VCaP (cell line): ENCODE data around the gene TMIE.
"Not testable (repeated sequence)": the region's sequence is repeated elsewhere in the genome, so short reads cannot be mapped to it uniquely, and the experiment has no call there.

ENCODE experiments used
- H3K27ac ChIP-seq: fragments of 450-650 bp; 2 replicates; pipeline ENCODE4 v1.5.1; 2017
- TF ChIP-seq, protein P1 (sequence below): fragments of 450-650 bp; conservative IDR thresholded peaks from 2 replicates; pipeline ENCODE4 v1.5.1; 2017; ENCODE audit warnings: mild to moderate bottlenecking, moderate library complexity

TMIE gene

DNA sequence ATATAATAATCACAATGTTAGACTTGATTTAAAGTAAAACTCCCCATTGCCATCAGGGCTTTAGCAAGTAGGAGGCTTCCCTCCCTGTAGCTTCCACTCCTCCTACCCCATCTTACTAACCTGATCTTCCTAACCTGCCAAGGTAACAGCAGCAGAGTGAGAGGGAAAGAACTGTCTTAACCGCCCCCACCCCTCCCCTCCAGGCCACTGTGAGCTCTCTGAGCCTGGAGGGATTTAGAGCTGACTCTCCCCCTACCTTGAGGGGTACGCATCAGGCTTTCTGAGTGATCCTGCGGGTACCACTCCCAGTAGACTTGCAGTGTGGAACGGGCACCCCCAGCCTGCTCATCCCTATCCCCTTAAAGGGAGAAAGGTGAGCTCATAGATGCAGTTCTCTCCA lies 27.8 kb downstream of the TMIE start:
- H3K27ac ChIP-seq = no peak overlapping the region
- TF ChIP-seq, protein P1, sequence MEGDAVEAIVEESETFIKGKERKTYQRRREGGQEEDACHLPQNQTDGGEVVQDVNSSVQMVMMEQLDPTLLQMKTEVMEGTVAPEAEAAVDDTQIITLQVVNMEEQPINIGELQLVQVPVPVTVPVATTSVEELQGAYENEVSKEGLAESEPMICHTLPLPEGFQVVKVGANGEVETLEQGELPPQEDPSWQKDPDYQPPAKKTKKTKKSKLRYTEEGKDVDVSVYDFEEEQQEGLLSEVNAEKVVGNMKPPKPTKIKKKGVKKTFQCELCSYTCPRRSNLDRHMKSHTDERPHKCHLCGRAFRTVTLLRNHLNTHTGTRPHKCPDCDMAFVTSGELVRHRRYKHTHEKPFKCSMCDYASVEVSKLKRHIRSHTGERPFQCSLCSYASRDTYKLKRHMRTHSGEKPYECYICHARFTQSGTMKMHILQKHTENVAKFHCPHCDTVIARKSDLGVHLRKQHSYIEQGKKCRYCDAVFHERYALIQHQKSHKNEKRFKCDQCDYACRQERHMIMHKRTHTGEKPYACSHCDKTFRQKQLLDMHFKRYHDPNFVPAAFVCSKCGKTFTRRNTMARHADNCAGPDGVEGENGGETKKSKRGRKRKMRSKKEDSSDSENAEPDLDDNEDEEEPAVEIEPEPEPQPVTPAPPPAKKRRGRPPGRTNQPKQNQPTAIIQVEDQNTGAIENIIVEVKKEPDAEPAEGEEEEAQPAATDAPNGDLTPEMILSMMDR = no peak

- no peak overlapping the region for H3K27ac ChIP-seq
- TF ChIP-seq, protein P1 = no peak
These were observed 29.6 kb downstream of the TMIE start for GRCh38 chr3:46730819-46731218.

GRCh38 chr3:46731795-46732194 lies 30.6 kb downstream of the TMIE start:
- no peak overlapping the region for H3K27ac ChIP-seq
- TF ChIP-seq, protein P1 = no peak

- no peak overlapping the region for H3K27ac ChIP-seq
- TF ChIP-seq, protein P1 = no peak
These were observed 32.0 kb downstream of the TMIE start for GRCh38 chr3:46733026-46733800.

DNA sequence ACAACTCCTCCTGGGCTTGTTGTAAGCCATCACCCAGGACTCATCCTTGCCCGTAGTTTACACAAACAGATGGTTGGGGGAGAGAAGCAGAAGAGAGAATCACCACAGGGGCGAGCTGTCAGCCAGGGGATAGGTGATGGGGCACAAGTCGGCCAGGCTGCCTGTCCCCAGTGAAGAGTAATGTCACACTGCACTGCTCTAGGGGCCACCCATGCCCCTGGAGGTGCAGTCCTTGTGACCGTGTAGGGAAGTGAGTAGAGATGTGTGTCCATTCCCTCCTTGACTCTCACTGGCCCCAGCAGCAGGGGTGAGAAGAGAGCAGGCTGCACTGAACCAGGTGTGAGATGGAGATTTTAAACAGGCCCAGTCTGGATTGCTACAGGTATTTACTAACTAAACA lies 33.6 kb downstream of the TMIE start:
- no peak overlapping the region for H3K27ac ChIP-seq
- TF ChIP-seq, protein P1 = no peak

- TF ChIP-seq, protein P1 = no peak
- H3K27ac ChIP-seq = no peak overlapping the region
These were observed 35.0 kb downstream of the TMIE start for GRCh38 chr3:46736006-46736872.

DNA sequence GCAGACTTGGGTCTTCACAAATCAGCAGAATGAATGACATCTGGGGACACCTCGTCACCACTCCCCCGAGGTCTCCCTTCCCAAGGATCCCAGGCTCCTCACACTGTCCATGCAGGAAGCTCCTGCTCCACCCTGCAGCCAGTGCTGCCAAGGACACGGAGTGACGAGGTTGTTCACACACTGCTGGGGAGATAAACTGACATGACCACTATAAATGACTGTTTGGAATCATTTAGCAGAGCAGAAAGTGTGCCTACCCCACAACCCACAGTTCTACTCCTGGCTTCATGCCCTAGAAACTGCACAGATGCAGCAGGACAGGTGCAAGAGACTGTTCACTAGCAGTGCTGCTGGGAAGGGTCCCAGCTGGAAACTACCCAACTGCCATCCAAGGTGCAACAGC lies 36.1 kb downstream of the TMIE start:
- TF ChIP-seq, protein P1 = no peak
- H3K27ac ChIP-seq = peak overlapping the region; percentile 43

- H3K27ac ChIP-seq = not testable (repeated sequence)
These were observed 38.4 kb downstream of the TMIE start for GRCh38 chr3:46739565-46739964.
